ENCODE results near the gene TYMP.

The TYMP gene, protein sequence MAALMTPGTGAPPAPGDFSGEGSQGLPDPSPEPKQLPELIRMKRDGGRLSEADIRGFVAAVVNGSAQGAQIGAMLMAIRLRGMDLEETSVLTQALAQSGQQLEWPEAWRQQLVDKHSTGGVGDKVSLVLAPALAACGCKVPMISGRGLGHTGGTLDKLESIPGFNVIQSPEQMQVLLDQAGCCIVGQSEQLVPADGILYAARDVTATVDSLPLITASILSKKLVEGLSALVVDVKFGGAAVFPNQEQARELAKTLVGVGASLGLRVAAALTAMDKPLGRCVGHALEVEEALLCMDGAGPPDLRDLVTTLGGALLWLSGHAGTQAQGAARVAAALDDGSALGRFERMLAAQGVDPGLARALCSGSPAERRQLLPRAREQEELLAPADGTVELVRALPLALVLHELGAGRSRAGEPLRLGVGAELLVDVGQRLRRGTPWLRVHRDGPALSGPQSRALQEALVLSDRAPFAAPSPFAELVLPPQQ

GRCh38 chr22:50529897-50530579, at the start of gene TYMP:
Gene TYMP (minus strand): TSS chr22:50530012. CDS start chr22:50529709, 303 bp downstream.
- peak; percentile 78 for DNase-seq (ENCODE audit: low spot score)

DNA sequence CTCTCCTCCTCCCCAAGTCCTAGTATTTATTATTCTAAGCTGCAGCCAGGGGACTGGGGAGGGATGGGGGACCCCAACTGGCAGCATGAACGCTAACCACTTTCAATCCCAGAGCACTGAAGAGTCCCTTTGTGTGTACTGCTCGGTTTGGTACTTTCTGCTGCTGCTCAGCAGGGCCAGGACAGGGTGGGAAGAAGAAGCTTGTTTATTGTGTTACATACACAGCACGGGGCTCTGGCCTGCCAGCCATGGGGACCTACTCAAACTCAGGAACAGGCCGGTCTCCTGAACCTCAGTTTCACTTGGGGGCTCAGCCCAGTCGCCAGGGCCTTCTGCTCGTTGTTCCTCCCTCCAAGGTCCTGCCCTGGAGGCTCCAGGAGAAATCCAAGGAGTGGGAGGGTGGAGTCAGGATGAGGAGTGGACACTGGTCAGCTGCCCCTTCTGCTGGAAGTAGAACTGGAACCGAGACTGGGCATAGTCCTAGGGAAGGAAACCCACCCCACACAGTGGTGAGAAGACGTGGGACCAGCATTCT, 49.0 kb upstream of the TYMP start:
- DNase-seq (ENCODE audit: low spot score), result no peak

DNA sequence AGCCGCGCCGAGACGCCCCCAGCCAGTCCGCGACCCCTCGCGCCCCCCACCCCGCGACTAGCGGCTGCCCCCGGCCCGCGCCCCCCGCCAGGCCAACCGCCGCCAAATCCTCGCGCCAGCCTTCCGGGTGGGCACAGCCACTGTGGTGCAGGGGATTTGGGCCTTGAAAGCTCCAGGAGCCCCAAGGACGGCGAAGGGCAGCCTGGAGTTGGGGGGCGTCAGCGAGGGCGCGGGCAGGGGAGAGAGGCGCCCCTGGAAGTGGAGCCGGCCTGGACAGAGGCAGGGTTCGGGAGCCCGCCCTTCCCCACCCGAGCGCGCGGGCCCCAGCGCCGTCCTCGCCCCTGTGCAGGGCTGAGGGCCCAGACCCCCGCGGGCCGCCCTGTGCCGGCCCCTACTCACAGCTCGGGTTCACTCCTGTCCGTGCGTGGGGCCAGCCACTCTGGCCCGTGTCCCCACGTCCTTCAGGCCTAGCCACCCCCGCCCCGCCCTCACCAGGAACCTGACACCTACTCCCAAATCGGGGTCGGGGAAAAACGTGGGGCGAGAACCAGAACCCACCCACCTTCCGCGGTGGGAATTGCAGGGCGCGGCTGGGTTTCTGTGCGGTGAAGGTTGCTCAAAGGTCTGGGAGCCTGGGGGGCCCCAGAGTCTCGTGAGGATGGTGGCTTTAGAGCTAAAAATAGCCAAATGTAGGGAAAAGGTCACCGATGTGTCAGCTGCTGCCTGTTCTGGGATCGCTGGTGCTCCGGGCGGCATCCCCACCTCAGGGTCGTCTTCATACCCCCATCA, 48.4 kb upstream of the TYMP start, which contains the start of gene CPT1B:
Gene CPT1B, minus strand, starts transcription at position 441 of the 789 bp plus-strand sequence. CDS start 512 bp downstream, outside the sequence.
- no peak for DNase-seq (ENCODE audit: low spot score)

GRCh38 chr22:50577697-50577986, 47.8 kb upstream of the TYMP start:
- no peak for DNase-seq (ENCODE audit: low spot score)

GRCh38 chr22:50576806-50577696, 47.2 kb upstream of the TYMP start:
- no peak for DNase-seq (ENCODE audit: low spot score)

GRCh38 chr22:50576070-50576469, 46.3 kb upstream of the TYMP start:
- DNase-seq (ENCODE audit: low spot score), result no peak

DNA sequence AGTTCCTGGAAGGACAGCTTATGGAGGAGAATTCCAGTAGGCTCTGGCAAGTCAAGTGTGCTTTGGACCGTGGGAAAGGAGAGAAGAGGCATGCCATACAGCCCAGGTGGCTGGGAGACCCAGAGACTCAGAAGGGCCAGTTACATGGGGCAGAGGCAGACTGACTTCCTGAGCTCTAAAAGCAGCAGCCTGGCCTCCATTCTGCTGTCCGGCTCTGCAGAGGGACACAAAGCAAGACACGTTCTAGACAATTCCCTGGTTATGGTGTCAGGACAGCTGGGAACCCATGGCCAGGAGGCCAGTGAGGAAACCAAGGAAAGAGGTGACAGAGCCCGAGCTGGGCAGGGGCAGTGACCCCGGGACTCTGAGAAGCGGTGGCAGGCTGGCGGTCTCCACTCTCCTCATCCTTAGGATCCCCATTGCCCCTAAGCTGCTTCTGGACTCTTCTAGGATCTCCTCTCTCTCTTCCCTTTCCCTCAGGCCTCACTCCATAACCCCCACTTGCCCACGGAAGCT, 45.7 kb upstream of the TYMP start:
- no peak for DNase-seq (ENCODE audit: low spot score)

GRCh38 chr22:50574383-50574755, 44.6 kb upstream of the TYMP start:
- no peak for DNase-seq (ENCODE audit: low spot score)

- DNase-seq (ENCODE audit: low spot score), result no peak
These were observed 43.9 kb upstream of the TYMP start for GRCh38 chr22:50573491-50574382.

- no peak for DNase-seq (ENCODE audit: low spot score)
These were observed 43.2 kb upstream of the TYMP start for GRCh38 chr22:50572965-50573364.

- DNase-seq (ENCODE audit: low spot score), result no peak
These were observed 41.7 kb upstream of the TYMP start for GRCh38 chr22:50571264-50572175.

- no peak for DNase-seq (ENCODE audit: low spot score)
These were observed 41.0 kb upstream of the TYMP start for GRCh38 chr22:50570861-50571260.

GRCh38 chr22:50569896-50570535, 40.2 kb upstream of the TYMP start:
- DNase-seq (ENCODE audit: low spot score), result no peak

DNA sequence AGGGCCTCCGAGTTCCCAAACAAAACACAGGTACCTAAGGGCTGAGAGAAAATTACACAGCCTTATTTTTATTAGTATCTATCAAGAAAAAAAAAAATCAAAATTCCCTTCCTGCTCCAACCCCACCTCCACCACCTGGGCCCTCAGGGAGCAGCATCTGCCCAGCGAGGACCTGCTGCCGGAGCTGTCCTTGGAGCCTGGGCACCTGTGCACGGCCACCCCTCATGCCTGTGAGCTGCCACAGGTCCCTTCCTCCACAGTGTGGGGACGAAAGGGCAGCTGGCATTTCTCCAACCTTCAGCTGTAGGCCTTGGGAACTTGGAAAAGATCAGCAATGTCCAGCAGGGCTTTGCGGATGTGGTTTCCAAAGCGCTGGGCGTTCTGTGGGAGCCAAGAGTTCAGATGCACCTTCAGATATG, 39.2 kb upstream of the TYMP start:
- DNase-seq (ENCODE audit: low spot score), result no peak

- no peak for DNase-seq (ENCODE audit: low spot score)
These were observed 38.8 kb upstream of the TYMP start for GRCh38 chr22:50568626-50569025.

- no peak for DNase-seq (ENCODE audit: low spot score)
These were observed 38.0 kb upstream of the TYMP start for GRCh38 chr22:50567721-50568252.

- no peak for DNase-seq (ENCODE audit: low spot score)
These were observed 34.5 kb upstream of the TYMP start for GRCh38 chr22:50564289-50564688.

All from activated CD4-positive, alpha-beta T cell treated with anti-CD3 and anti-CD28 coated beads, Interleukin-2, Interleukin-4, amounts not matched to agents 100 ng/mL and 50 ng/mL, durations not matched to agents 16 hours and 8 hours (primary cell).